Right ventricle myocardium inferior (tissue), 1 donor: Measurements from ENCODE around the gene CLK3. TPM values are rescaled to one million over a fixed set of nuclear protein-coding genes. Genes with fewer than 3 reads are reported as not detected.

Source experiments
- ATAC-seq: fragments of 200-7000 bp; cut with Tn5 transposase; one replicate; pipeline ENCODE4 v1.9.1; 2020; ENCODE audit warnings: mild to moderate bottlenecking, moderate library complexity
- DNase-seq: peaks from one replicate; pipeline ENCODE4 v3.0.0; 2021; ENCODE audit errors: missing footprints
- intact Hi-C: fragments of 100-400 bp; cut with DNase I; formaldehyde crosslinking; loops from one replicate; pipeline ENCODE4 v1.11.0; 2022
- total RNA-seq: library from RNA; stranded (reverse); fragmentation: NEBNext Ultra II Directional; extraction: Animal tissue kit (Norgen Biotek cat#: 25700); gene quantifications from one replicate; pipeline ENCODE4 v1.2.1, GENCODE V29; 2021
- donor health status: DM: no; HTN: yes; CAD: no; lungs with severe emphysema.

CLK3 gene
- total RNA-seq, 1 donor from 2014 or later = 47.3 TPM

DNA sequence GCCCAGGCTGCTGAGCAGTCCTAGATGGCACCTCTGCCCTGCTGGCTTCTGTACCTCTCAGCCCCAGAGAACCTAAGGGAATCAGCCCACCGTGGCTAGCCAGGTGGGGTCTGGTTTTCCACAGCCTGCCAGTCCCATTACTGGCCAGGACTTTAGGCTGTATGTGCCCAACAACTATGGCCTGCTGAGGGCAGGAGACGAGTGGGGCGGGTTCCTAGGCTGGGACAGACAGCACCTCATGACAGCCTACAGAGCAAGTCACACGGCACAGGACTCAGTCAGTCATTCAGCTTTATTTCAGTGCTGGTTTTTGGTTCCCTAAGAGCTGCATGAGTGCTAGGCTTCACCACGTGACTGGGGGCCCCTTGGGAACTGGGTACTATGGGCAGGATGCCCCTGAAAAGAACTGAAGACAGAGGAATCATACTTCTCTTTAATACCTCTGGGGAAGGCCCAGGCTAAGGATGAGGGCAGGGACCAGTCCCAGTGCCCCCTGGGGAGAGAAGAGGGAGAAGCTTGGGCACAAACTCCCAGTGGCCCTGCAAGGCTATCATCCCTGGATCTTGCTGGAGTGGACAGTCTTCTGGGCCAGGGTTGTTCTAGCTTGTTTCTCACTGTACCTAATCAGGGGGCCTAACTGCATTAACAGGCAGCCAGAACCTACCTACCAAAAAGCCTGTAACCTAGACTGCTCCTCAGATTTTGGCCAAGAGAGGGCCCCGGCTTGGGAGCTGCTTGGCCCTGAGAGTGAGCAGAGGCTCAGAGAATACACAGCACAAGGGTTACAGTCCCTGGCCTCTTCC lies 14.8 kb downstream of the CLK3 start:
- no peak for ATAC-seq
- no peak for DNase-seq
- intact Hi-C loops = no loop called here

DNA sequence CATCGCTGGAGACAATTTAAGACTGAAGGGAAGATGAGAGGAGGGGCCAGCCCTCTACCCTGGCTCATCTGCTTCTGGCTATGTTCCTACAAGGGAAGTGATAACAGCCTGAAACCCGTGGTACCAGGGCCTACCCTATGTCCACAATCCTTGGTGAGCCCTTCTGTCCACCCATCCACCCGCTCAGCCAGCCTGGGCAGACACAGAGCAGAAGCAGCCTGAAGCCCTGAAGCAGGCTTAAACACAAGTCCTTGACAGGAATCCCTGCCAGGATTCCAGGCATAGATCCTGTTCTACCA lies 15.4 kb downstream of the CLK3 start:
- DNase-seq (no peak), ATAC-seq (no peak)
- intact Hi-C loops = no loop called here

DNA sequence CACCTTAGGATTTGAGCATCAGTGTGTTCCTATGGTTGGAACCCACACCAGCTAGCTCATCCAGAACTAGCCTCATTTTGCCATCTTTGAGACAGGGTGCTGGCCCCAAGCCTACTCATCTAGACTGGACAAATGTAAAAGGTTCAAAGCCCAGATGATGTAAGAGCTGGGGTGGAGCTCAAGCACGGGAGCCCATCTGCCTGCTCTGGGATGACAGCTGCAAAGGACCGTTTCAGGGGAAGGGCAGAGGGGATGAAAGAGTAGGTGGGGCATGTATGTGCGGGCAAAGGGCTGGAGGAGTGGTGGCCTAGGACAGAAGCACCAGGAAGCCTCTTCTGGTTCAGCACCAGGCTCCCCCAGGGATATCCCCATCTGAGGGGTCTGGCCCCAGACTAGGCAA lies 15.8 kb downstream of the CLK3 start:
- ATAC-seq (no peak), DNase-seq (no peak)
- intact Hi-C loops = no loop called here

DNA sequence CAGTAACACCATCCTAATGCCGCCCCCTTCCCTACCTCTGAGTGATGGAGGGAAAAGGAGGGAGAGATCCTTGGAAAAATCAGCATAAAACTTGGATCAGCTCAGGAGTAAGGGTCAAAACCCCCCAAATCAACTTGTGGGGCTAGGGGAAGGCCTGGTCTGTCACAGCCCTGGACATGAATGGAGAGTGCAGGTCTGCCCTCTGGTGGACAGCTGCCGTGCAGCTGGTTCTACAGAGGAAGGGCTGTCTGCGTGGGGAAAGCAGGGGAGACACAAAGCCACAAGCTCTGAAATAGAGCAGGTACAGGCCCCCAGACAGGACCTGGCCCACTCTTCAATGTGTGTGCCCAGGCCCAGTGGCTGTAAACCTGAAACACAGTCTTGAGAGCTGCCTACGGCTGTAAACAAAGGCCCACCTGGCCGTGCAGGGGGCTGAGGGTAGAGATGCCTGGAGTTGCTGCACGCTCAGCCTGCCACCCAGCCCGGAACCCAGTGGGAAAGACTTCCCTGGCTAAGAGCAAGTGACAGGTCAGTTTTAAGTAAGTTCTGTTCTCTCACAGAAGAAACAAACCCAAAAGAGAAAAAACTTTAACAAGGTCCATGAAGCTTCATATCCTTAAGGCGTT lies 16.4 kb downstream of the CLK3 start:
- DNase-seq (no peak), ATAC-seq (peak; percentile 52)
- intact Hi-C loops = loop anchor here (2.0 kb wide), 1 partner anchor 259 kb away; no protein-coding TSS in a partner anchor

GRCh38 chr15:74632601-74633000 lies 17.0 kb downstream of the CLK3 start:
- DNase-seq (no peak), ATAC-seq (no peak)
- intact Hi-C loops = loop anchor here (2.0 kb wide), 1 partner anchor 260 kb away; no protein-coding TSS in a partner anchor

DNA sequence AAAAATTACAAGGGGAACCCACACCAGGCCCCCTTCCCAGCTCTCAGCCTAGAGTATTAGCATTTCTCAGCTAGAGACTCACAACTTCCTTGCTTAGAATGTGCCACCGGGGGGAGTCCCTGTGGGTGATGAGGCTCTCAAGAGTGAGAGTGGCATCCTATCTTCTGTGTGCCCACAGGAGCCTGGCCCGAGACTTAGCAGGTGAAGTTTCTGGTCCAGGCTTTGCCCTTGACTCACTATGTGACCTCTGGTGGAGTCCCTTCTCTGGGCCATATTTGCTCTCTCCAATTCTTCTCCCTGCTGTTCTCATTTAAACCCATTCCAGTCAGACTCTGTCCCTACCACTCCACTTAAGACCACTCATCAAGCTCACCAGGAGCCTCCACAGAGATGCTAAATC lies 18.1 kb downstream of the CLK3 start:
- intact Hi-C loops = loop anchor here (2.0 kb wide), 1 partner anchor 261 kb away; no protein-coding TSS in a partner anchor
- no peak for ATAC-seq
- DNase-seq = no peak

GRCh38 chr15:74635228-74635627 lies 19.6 kb downstream of the CLK3 start:
- no peak for DNase-seq
- peak; percentile 64 for ATAC-seq
- intact Hi-C loops = loop anchor here (1.0 to 5.0 kb wide), 2 partner anchors 134 to 317 kb away; no protein-coding TSS in a partner anchor

GRCh38 chr15:74636984-74637383 lies 21.3 kb downstream of the CLK3 start:
- no peak for ATAC-seq
- DNase-seq = no peak
- intact Hi-C loops = loop anchor here (5.0 kb wide), 1 partner anchor 315 kb away; no protein-coding TSS in a partner anchor

DNA sequence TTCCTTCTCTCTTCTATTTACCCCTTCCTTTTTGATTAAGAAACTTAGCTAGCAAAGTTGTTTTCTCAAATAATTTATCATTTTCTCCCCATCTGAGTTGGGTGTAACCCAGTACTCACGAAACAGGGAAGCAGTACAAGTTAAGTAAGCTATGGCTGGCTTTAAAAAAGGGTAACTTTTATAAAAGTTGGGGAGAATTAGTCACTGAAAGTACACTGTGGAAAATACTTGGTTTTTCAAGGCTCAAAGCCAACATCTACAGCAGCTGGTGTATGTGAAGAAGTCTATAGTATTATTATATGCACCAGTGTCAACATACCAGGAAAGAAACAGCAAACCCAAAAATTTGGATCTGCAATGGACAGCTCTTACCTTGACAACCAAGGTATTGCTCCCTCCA lies 25.5 kb downstream of the CLK3 start:
- no peak for ATAC-seq
- intact Hi-C loops = no loop called here
- no peak for DNase-seq

- DNase-seq = no peak
- intact Hi-C loops = no loop called here
- no peak for ATAC-seq
Observed at GRCh38 chr15:74642348-74642733, 26.7 kb downstream of the CLK3 start.

DNA sequence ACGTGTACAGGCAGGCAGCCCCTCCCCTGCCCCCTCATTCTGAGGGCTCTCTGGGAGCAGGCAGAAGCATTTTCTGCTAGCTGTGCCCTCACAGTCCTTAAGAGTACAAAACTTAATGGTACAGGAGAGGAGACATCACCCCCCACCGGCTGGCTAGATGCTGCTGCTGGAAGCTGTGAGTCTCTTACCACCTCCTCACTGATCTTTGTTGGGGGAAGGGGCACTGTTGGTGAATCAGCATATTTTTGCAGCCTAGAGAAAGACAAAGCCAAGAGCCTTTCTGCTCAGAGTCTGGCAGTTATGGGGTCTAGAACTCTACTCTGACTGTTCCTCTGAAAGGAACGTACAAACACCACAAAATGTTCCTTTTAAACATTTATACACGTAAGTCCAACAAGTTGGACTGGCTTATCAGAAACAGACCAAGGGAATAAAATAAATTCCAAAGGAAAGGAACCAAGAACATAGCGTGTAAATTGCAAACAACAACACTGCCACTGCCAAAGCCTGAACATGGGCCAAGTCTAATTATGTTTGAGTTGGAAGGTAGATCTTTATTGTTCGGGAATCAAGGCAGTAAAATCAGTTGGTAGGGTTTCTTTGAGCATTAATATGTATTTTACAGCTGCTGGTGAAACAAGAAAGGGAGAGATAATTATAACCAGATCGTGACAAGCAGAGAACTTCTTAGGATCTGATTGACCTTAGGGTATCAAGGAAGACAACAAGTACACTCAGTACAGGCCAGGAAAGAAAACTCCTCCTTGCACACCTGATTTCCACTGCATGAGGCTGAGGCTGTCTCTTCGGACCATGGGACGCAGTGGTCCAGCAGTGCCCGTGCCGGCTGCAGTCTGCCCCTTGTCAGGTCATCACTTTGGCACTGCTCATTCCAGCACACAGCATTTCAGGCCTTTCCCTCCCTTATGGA lies 27.4 kb downstream of the CLK3 start:
- DNase-seq = no peak
- intact Hi-C loops = no loop called here
- no peak for ATAC-seq

DNA sequence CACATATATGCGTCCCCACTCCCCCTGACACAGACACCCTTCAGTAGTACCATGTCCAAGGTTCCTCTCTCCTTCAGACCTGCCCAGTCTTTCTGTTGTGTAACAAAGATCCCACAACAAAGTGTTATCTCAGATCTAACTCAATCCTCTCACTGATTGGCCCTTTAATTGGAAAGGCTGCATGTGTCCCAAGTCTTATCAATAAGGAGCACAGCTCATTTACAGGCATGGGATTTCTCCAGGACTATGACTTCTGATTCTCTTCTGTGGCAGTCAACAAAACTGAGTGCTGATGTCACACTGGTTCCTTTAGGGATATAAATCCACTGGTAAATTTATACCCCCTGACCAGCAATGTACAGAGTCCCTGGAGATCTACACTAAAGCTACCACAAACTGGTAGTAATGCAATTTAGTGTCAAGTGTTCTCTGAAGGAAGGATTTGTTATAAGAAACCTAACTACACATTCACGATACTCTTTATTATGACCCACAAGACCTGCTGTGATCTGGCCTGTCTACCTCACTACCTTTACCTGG lies 28.1 kb downstream of the CLK3 start:
- DNase-seq (no peak), ATAC-seq (no peak)
- intact Hi-C loops = no loop called here

DNA sequence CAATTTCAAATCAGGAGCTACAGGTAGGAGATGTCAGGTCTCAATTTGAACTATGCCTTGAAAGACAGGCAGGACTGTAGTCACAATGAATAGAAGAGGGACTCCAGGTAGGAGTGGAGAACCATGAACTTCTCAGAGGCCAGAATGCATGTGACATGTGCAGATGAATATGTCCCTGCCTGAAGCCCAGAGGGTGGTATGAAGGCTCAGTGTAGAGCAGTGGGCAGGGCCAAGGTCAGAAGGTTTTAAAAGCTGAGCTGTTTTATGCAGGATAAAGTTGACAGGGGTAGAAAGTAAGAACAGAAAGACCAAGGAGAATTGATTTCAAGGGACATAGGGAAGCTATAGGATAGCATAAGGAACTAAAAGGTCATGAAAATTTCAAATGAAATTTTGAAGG lies 30.8 kb downstream of the CLK3 start:
- DNase-seq (no peak), ATAC-seq (no peak)
- intact Hi-C loops = no loop called here

DNA sequence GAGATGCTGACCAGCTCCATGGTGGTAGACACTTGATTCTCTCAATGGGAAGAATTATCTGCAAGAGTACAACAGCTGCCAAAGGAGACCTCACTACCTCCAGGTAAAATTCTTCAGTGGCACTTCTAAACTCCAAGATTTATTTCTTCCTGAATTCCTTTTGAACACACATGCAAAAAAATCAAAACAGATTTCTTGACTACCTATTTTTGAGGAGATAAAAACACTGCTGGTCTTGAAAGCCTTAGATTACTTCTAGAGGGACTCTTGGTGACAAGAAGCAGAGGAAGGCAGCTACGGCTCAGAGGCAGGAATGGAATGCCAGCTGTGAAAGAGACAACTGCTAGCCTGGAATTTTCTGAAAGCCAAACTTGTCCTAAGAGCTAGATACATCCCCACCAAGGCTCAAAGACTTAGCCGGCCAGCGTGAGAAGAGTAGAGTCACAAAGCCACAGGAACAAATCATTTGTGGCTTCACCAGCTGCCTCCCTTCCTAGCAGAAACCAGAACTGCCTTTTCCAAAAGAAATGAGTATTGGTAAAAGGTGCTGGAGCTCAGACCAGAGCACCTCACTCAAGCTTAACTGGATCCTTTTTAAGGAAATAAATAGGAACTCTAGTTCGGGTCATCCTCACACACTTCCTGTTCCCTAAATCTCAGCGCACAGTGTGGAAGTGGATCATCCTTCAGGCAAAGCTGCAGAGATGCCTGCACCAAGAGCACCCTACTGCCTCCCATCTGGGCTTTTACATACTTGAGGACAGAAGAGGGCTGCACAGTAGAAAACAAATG lies 32.6 kb downstream of the CLK3 start:
- no peak for ATAC-seq
- intact Hi-C loops = no loop called here

GRCh38 chr15:74651242-74651741 lies 35.7 kb downstream of the CLK3 start:
- peak; percentile 37 for ATAC-seq
- intact Hi-C loops = loop anchor here (10.0 kb wide), 1 partner anchor 74 kb away; the partner anchor contains the start of gene CYP1A1
- DNase-seq = no peak

More for the DNA sequence above, 32.6 kb downstream of the CLK3 start:
- DNase-seq = no peak

DNA sequence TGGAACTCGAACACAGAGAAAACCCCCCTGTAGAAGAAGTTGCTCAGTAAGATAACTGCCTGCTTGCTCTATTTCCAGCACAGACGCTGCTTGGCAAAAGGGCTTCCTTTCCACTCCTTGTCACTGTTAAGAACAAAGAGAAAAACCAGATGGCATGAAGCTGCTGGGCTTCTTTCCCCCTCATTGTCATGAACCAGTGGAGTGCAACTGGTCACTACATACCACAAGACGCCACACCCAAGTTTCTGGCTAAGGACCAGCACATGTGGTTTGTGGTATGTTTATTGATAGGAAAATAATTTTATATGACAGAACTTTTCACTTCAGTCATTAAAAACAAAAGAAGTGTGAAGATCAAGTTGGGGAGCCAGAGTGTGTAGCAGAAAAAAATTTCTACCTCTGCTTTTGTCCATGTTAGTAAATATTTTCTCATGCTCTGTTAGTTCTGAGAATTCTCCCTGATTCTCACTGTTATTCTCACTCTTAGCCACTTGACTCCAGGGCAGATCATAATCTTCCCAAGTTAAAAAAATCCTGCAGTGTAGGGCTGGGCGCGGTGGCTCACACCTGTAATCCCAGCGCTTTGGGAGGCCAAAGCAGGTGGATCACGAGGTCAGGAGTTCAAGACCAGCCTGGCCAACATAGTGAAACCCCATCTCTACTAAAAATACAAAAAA lies 37.9 kb downstream of the CLK3 start:
- intact Hi-C loops = loop anchor here (10.0 kb wide), 1 partner anchor 71 kb away; the partner anchor contains the start of gene CYP1A1
- ATAC-seq = peak; percentile 53
- no peak for DNase-seq

DNA sequence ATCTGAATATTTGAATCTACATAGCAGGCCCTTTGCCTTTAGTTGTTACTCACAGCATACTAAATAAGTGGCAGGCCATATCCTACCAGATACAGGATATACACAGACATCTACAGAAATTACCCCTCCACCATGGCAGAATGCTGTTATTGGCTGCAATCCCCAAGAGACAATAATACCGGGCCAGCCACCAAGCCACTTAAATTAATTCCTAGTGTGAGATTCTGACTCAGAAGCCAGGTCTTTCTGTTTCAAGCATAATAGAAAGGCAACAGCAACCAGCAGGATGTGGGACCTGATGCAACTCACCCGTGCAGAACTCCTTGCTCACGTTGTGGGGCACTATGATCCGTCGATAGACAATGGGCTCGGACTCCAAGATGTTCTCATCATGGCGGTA lies 39.8 kb downstream of the CLK3 start:
- DNase-seq = no peak
- no peak for ATAC-seq
- intact Hi-C loops = loop anchor here (5.0 to 10.0 kb wide), 2 partner anchors 42 to 69 kb away; partner anchors contain the start of genes CYP1A1 and EDC3
